H1 (cell line): ENCODE data around the gene GALNTL6. TPM values are rescaled to one million over a fixed set of nuclear protein-coding genes. Genes with fewer than 3 reads are reported as not detected.

Experiments used
- CTCF ChIA-PET: fragments of 300-600 bp; sonication (Branson Sonifier 250); formaldehyde crosslinking; loops from one replicate; lab custom pipeline; 2021; ENCODE audit not compliant: partially characterized antibody; lab: Charles Lee
- POLR2A ChIA-PET: fragments of 300-600 bp; sonication (Branson Sonifier 250); formaldehyde crosslinking; loops from one replicate; lab custom pipeline; 2021; ENCODE audit warnings: inconsistent platforms; ENCODE audit not compliant: partially characterized antibody; lab: Charles Lee
- DNase-seq, 2 experiments: peaks; one replicate each; pipeline versions ENCODE4 v3.0.0 to v3.0.0-alpha.2; 2010 to 2022; ENCODE audit warnings: low spot score in 2 of 2, low read depth in 1 of 2, mixed read lengths in 1 of 2
- FAIRE-seq: peaks from 2 replicates; lab custom pipeline; 2011; peaks lifted over from hg19 to GRCh38; lab: Jason Lieb, UNC
- H2AFZ ChIP-seq: 2 replicates; pipeline ENCODE4 v1.8.1; 2012; ENCODE audit warnings: low read length, inconsistent platforms
- H2AK5ac ChIP-seq: 2 replicates; pipeline ENCODE4 v1.6.1; 2013; ENCODE audit warnings: low read depth, low read length
- H2BK120ac ChIP-seq: replicated peaks from 2 replicates; pipeline ENCODE3; 2013; ENCODE audit warnings: low read depth, low read length, inconsistent platforms
- H2BK12ac ChIP-seq: 2 replicates; pipeline ENCODE4 v1.6.1; 2013; ENCODE audit warnings: low read depth, low read length
- H2BK15ac ChIP-seq: 2 replicates; pipeline ENCODE4 v1.6.1; 2013; ENCODE audit warnings: low read length
- H2BK20ac ChIP-seq: 2 replicates; pipeline ENCODE4 v1.6.1; 2013; ENCODE audit warnings: low read length
- H2BK5ac ChIP-seq: 2 replicates; pipeline ENCODE4 v1.6.1; 2013; ENCODE audit warnings: low read depth, low read length
- H3K14ac ChIP-seq: 2 replicates; pipeline ENCODE4 v1.6.1; 2013; ENCODE audit warnings: inconsistent platforms; ENCODE audit not compliant: insufficient read length
- H3K18ac ChIP-seq: 2 replicates; pipeline ENCODE4 v1.6.1; 2013; ENCODE audit warnings: low read length; ENCODE audit errors: extremely low read depth
- H3K23ac ChIP-seq: 2 replicates; pipeline ENCODE4 v1.6.1; 2013; ENCODE audit warnings: inconsistent platforms; ENCODE audit not compliant: insufficient read length
- H3K23me2 ChIP-seq: 2 replicates; pipeline ENCODE4 v1.6.1; 2013; ENCODE audit warnings: low read depth, low read length
- H3K27ac ChIP-seq: 2 replicates; pipeline ENCODE4 v1.6.1; 2011; ENCODE audit warnings: low read depth, low read length, inconsistent platforms
- H3K27me3 ChIP-seq, 4 experiments: replicated peaks in 1 of 4; 1 replicate in 1 of 4; 2 replicates in 3 of 4; pipeline versions ENCODE4 v1.6.1 to v1.8.1; 2011 to 2013; ENCODE audit warnings: low read length in 3 of 4, mild to moderate bottlenecking in 3 of 4, inconsistent platforms in 2 of 4, mixed read lengths in 2 of 4, moderate library complexity in 1 of 4; ENCODE audit not compliant: control insufficient read depth in 3 of 4, insufficient read depth in 3 of 4; ENCODE audit errors: extremely low read depth in 1 of 4
- H3K36me3 ChIP-seq, 4 experiments: 2 replicates each; pipeline versions ENCODE4 v1.6.1 to v1.8.1; 2011 to 2013; ENCODE audit warnings: mild to moderate bottlenecking in 4 of 4, low read length in 3 of 4, moderate library complexity in 2 of 4, control low read depth in 1 of 4, inconsistent platforms in 1 of 4; ENCODE audit not compliant: insufficient read depth in 4 of 4, control insufficient read depth in 2 of 4
- H3K4ac ChIP-seq: replicated peaks from 2 replicates; pipeline ENCODE3; 2013; ENCODE audit warnings: low read length, low read depth, mixed read lengths, inconsistent platforms; ENCODE audit not compliant: insufficient read length
- H3K4me1 ChIP-seq, 4 experiments: replicated peaks in 1 of 4; 1 replicate in 1 of 4; 2 replicates in 3 of 4; pipeline versions ENCODE4 v1.6.1 to v1.8.1; 2011 to 2013; ENCODE audit warnings: low read length in 3 of 4, inconsistent platforms in 2 of 4, mixed read lengths in 1 of 4; ENCODE audit not compliant: insufficient read depth in 4 of 4, control insufficient read depth in 3 of 4
- H3K4me2 ChIP-seq, 2 experiments: 2 replicates each; pipeline versions ENCODE4 v1.6.1 to v1.8.1; 2011 to 2013; ENCODE audit warnings: low read depth in 2 of 2, low read length in 2 of 2, control low read depth in 1 of 2, inconsistent platforms in 1 of 2, mild to moderate bottlenecking in 1 of 2; ENCODE audit not compliant: insufficient read depth in 1 of 2
- H3K4me3 ChIP-seq, 4 experiments: fragments of 200-600, 300-600 bp in 1 of 4; sonication (generic), shearing (Covaris generic), sonication (Bioruptor Twin) in 1 of 4; 2 replicates each; pipeline versions ENCODE4 v1.5.1 to v1.8.1; 2011 to 2016; ENCODE audit warnings: low read length in 4 of 4, low read depth in 3 of 4, control low read depth in 2 of 4, inconsistent platforms in 2 of 4, mild to moderate bottlenecking in 2 of 4, mixed read lengths in 1 of 4, moderate library complexity in 1 of 4; ENCODE audit not compliant: insufficient read depth in 2 of 4; ENCODE audit errors: extremely low read depth in 1 of 4
- H3K56ac ChIP-seq: replicated peaks from 2 replicates; pipeline ENCODE3; 2013; ENCODE audit warnings: low read depth, mild to moderate bottlenecking, mixed read lengths, low read length, inconsistent platforms; ENCODE audit not compliant: insufficient read length
- H3K79me1 ChIP-seq: 2 replicates; pipeline ENCODE4 v1.6.1; 2013; ENCODE audit warnings: low read depth, low read length, control low read depth
- H3K79me2 ChIP-seq, 2 experiments: 2 replicates each; pipeline versions ENCODE4 v1.6.1 to v1.8.1; 2012 to 2013; ENCODE audit warnings: low read length in 2 of 2, mild to moderate bottlenecking in 2 of 2, inconsistent platforms in 1 of 2; ENCODE audit not compliant: insufficient read depth in 2 of 2, control insufficient read depth in 1 of 2
- H3K9ac ChIP-seq, 4 experiments: replicated peaks in 1 of 4; 1 replicate in 1 of 4; 2 replicates in 3 of 4; pipeline versions ENCODE4 v1.6.1 to v1.8.1; 2011 to 2013; ENCODE audit warnings: low read depth in 3 of 4, low read length in 3 of 4, control low read depth in 2 of 4, mild to moderate bottlenecking in 2 of 4, moderate library complexity in 2 of 4, inconsistent platforms in 1 of 4; ENCODE audit errors: extremely low read depth in 1 of 4
- H3K9me3 ChIP-seq, 2 experiments: 2 replicates each; pipeline versions ENCODE4 v1.6.1 to v1.8.1; 2012 to 2013; ENCODE audit warnings: mild to moderate bottlenecking in 2 of 2, moderate library complexity in 2 of 2, control low read depth in 1 of 2, inconsistent platforms in 1 of 2, low read depth in 1 of 2, low read length in 1 of 2, mixed read lengths in 1 of 2; ENCODE audit not compliant: insufficient read depth in 2 of 2
- H4K20me1 ChIP-seq, 2 experiments: replicated peaks in 1 of 2; 2 replicates each; pipeline versions ENCODE3 to v1.8.1; 2011 to 2013; ENCODE audit warnings: inconsistent platforms in 2 of 2, low read length in 2 of 2, mild to moderate bottlenecking in 1 of 2; ENCODE audit not compliant: insufficient read depth in 2 of 2, control insufficient read depth in 1 of 2
- H4K5ac ChIP-seq: 2 replicates; pipeline ENCODE4 v1.6.1; 2013; ENCODE audit warnings: low read length, low read depth, mixed read lengths, inconsistent platforms; ENCODE audit not compliant: insufficient read length
- H4K8ac ChIP-seq: 2 replicates; pipeline ENCODE4 v1.8.0; 2013; ENCODE audit warnings: mild to moderate bottlenecking, moderate library complexity, low read length, inconsistent platforms; ENCODE audit not compliant: insufficient read depth; ENCODE audit errors: extremely low read depth
- H4K91ac ChIP-seq: replicated peaks from 2 replicates; pipeline ENCODE3; 2013; ENCODE audit warnings: low read length, mixed read lengths, inconsistent platforms; ENCODE audit not compliant: insufficient read length
- BACH1 ChIP-seq: IDR thresholded peaks from 2 replicates; pipeline ENCODE4 v1.6.1; 2012; ENCODE audit warnings: low read length, improper control_type of control experiment
- BRCA1 ChIP-seq: IDR thresholded peaks from 2 replicates; pipeline ENCODE4 v1.6.1; 2012; ENCODE audit warnings: low read depth, low read length, improper control_type of control experiment
- CBX5 ChIP-seq: fragments of 300-800, 300-1000 bp; sonication (generic); IDR thresholded peaks from 2 replicates; pipeline ENCODE4 v1.7.1; 2016; ENCODE audit warnings: antibody characterized with exemption, low read length, low read depth
- CTBP2 ChIP-seq: IDR thresholded peaks from 2 replicates; pipeline ENCODE4 v1.7.0; 2011; ENCODE audit warnings: borderline replicate concordance, mild to moderate bottlenecking, moderate library complexity, mixed read lengths, low read length; ENCODE audit not compliant: insufficient read depth, insufficient read length
- CTCF ChIP-seq, 3 experiments: IDR thresholded peaks; 1 replicate in 2 of 3; 2 replicates in 1 of 3; pipeline versions ENCODE4 v1.5.1 to v1.6.1; 2011; ENCODE audit warnings: low read length in 3 of 3, mild to moderate bottlenecking in 3 of 3, inconsistent platforms in 2 of 3, low read depth in 1 of 3, moderate library complexity in 1 of 3; ENCODE audit not compliant: insufficient read depth in 1 of 3; ENCODE audit errors: control extremely low read depth in 1 of 3
- EGR1 ChIP-seq: IDR thresholded peaks from 2 replicates; pipeline ENCODE4 v1.6.1; 2011; ENCODE audit warnings: low read depth, low read length, borderline replicate concordance
- HDAC6 ChIP-seq: IDR thresholded peaks from one replicate; pipeline ENCODE4 v1.7.1; 2012; ENCODE audit warnings: low read depth, mild to moderate bottlenecking, inconsistent platforms, low read length, moderate library complexity
- KDM1A ChIP-seq: fragments of 200-600, 300-600 bp; sonication (generic); IDR thresholded peaks from 2 replicates; pipeline ENCODE4 v1.7.1; 2016; ENCODE audit warnings: mild to moderate bottlenecking, low read length, borderline replicate concordance
- SP4 ChIP-seq: IDR thresholded peaks from 2 replicates; pipeline ENCODE4 v1.6.1; 2012; ENCODE audit warnings: low read length, inconsistent platforms
- SUZ12 ChIP-seq: fragments of 200-600 bp; sonication (generic); IDR thresholded peaks from 2 replicates; pipeline ENCODE4 v1.6.1; 2012; ENCODE audit warnings: mild to moderate bottlenecking, inconsistent platforms, low read length, moderate library complexity, mixed read lengths
- ZNF274 ChIP-seq: IDR thresholded peaks from 2 replicates; pipeline ENCODE4 v1.7.0; 2012; ENCODE audit warnings: low read length, borderline replicate concordance; ENCODE audit errors: extremely low read depth
- WGBS, 2 experiments: shearing (Covaris generic) in 1 of 2; methylation state at CpG; one replicate each; pipeline versions ENCODE4 v1.1.6 to v1.1.7; 2013 to 2015; ENCODE audit warnings: low lambda C conversion rate in 2 of 2, mixed read lengths in 2 of 2, inconsistent platforms in 1 of 2, low coverage in 1 of 2, missing lambda C conversion rate in 1 of 2; ENCODE audit not compliant: insufficient replicate concordance in 2 of 2, insufficient coverage in 1 of 2, insufficient read length in 1 of 2; ENCODE audit errors: extremely low coverage in 1 of 2, missing lambda C conversion rate in 1 of 2; 5-methylcytosine and 5-hydroxymethylcytosine counted together
- polyA plus RNA-seq, 7 experiments: library from polyadenylated mRNA; depleted of rRNA in 3 of 7; stranded (reverse) in 5 of 7; unstranded in 2 of 7; fragments of >200 nt in 5 of 7; fragments of 200-250 nt in 2 of 7; gene quantifications; 1 replicate in 5 of 7; 2 replicates in 1 of 7; 4 replicates in 1 of 7; pipeline versions ENCODE4 v1.2.1 to v1.2.3, GENCODE V29; 2011 to 2013; ENCODE audit warnings: missing spikeins in 2 of 7, mixed read lengths in 2 of 7
- total RNA-seq: library from RNA; stranded (reverse); fragmentation: NEBNext Ultra II Directional; extraction: Animal tissue kit (Norgen Biotek cat#: 25700); gene quantifications from 2 replicates; pipeline ENCODE4 v1.2.1, GENCODE V29; 2021

Gene GALNTL6
- total and polyA plus RNA-seq, 2 of the 8 experiments (the other 6 are each of a cell fraction or from before 2014, with no cell fraction given): 0.03 to 0.32 TPM

GRCh38 chr4:173051232-173051631 lies 1238.0 kb downstream of the GALNTL6 start:
- Histone ChIP-seq H4K8ac (no peak overlapping the region), H2BK5ac (no peak overlapping the region), H3K9ac (no peak overlapping the region), H3K14ac (no peak overlapping the region), H3K4me1 (no peaks in the 10 kb centered on the region; a peak in 1 of 7 replicates), H3K18ac (no peak overlapping the region), H4K91ac (no peak overlapping the region), H3K4ac (no peak overlapping the region), H3K56ac (no peak overlapping the region), H2AFZ (no peak overlapping the region), H4K20me1 (no peaks in the 10 kb centered on the region), H3K27me3 (no peaks in the 10 kb centered on the region), H3K4me2 (no peak overlapping the region), H3K4me3 (no peak overlapping the region), H3K23ac (no peak overlapping the region), H4K5ac (no peak overlapping the region), H3K23me2 (no peaks in the 10 kb centered on the region), H2BK20ac (no peak overlapping the region), H3K27ac (no peak overlapping the region), H3K9me3 (no peaks in the 10 kb centered on the region), H3K79me1 (no peaks in the 10 kb centered on the region), H2BK15ac (no peak overlapping the region), H2AK5ac (no peak overlapping the region), H3K36me3 (no peaks in the 10 kb centered on the region), H2BK12ac (no peak overlapping the region), H3K79me2 (no peaks in the 10 kb centered on the region), H2BK120ac (no peak overlapping the region)
- CTCF ChIA-PET: interaction anchor here (0.7 to 1.0 kb wide), 3 partner anchors 13 to 278 kb away, joined by 3 read pairs; no protein-coding TSS in a partner anchor
- FAIRE-seq: no peak
- DNase-seq: no peak
- TF ChIP-seq BACH1: no peak
- no peak for TF ChIP-seq SP4
- no peak for TF ChIP-seq CTBP2
- no peak for TF ChIP-seq BRCA1
- TF ChIP-seq KDM1A: no peak
- no peak for TF ChIP-seq SUZ12
- TF ChIP-seq CTCF (IDR thresholded peaks at IDR 0.05; ENCODE audit: control extremely low read depth in 1 of 3, insufficient read depth in 1 of 3, low read depth in 1 of 3, low read length in 3 of 3): no peak
- no peak for TF ChIP-seq CBX5
- TF ChIP-seq ZNF274: no peak
- TF ChIP-seq EGR1: no peak
- TF ChIP-seq HDAC6: no peak
- 93% methylated on average over 2 of the region's 2 CpGs; no CpG with 5 or more reads in 1 of the 2 experiments for WGBS, 2 experiments
- POLR2A ChIA-PET: interaction anchor here (1.2 kb wide), 1 partner anchor 11 kb away, joined by 3 read pairs; no protein-coding TSS in a partner anchor
